ENCODE results near the gene TMEM158.

- TF ChIP-seq POLR2A (IDR thresholded peaks at IDR 0.05; ENCODE audit: low read length) (no peak), GATA1 (IDR thresholded peaks at IDR 0.05; ENCODE audit: low read depth, low read length) (no peak)
These were observed 11.9 kb downstream of the TMEM158 start for GRCh38 chr3:45214061-45214680.

Measured in erythroblast (primary cell).